PC-9 (cell line): Measurements from ENCODE around the gene ADTRP. TPM values are rescaled to one million over a fixed set of nuclear protein-coding genes. Genes with fewer than 3 reads are reported as not detected.

ENCODE experiments used
- BruUV-seq: library from RNA; stranded (reverse); fragments of 400-500 nt; replicated peaks from 2 replicates; lab custom pipeline; 2021; lab: Mats Ljungman, UMichigan
- CTCF ChIA-PET: fragments of 300-600 bp; sonication (Branson Sonifier 250); formaldehyde crosslinking; loops from one replicate; lab custom pipeline; 2022; ENCODE audit warnings: antibody characterized with exemption; lab: Charles Lee
- POLR2A ChIA-PET: fragments of 300-600 bp; sonication (Branson Sonifier 250); formaldehyde crosslinking; loops from one replicate; lab custom pipeline; 2022; ENCODE audit warnings: antibody characterized with exemption; ENCODE audit not compliant: unreplicated experiment; lab: Charles Lee
- DNase-seq, 2 experiments: peaks; one replicate each; pipeline versions ENCODE4 v3.0.0 to v3.0.0-alpha.2; 2015 to 2022; ENCODE audit warnings: mixed read lengths in 1 of 2
- H2AFZ ChIP-seq: fragments of 200-600 bp; sonication (generic); 2 replicates; pipeline ENCODE4 v1.8.1; 2017; ENCODE audit warnings: antibody characterized with exemption
- H3F3A ChIP-seq: fragments of 200-600 bp; sonication (generic); 2 replicates; pipeline ENCODE4 v1.8.1; 2017; ENCODE audit warnings: antibody characterized with exemption, mild to moderate bottlenecking, low read depth; ENCODE audit not compliant: insufficient read depth
- H3K27ac ChIP-seq: fragments of 200-600 bp; sonication (generic); 2 replicates; pipeline ENCODE4 v1.6.1; 2016; ENCODE audit warnings: mixed run types
- H3K27me3 ChIP-seq: fragments of 200-600 bp; sonication (generic); 2 replicates; pipeline ENCODE4 v1.6.1; 2016; ENCODE audit warnings: low read depth, mixed run types; ENCODE audit not compliant: insufficient read depth
- H3K36me3 ChIP-seq: fragments of 200-600 bp; sonication (generic); 2 replicates; pipeline ENCODE4 v1.6.1; 2016; ENCODE audit warnings: low read depth, mixed run types
- H3K4me1 ChIP-seq: fragments of 200-600 bp; sonication (generic); replicated peaks from 2 replicates; pipeline ENCODE4 v1.6.1; 2016; ENCODE audit warnings: mixed run types; ENCODE audit not compliant: insufficient read depth
- H3K4me2 ChIP-seq: fragments of 200-600 bp; sonication (generic); 2 replicates; pipeline ENCODE4 v1.6.1; 2017; ENCODE audit warnings: mixed run types
- H3K4me3 ChIP-seq: fragments of 200-600 bp; sonication (generic); 2 replicates; pipeline ENCODE4 v1.6.1; 2016; ENCODE audit warnings: mixed run types
- H3K79me2 ChIP-seq: fragments of 200-600 bp; sonication (generic); 2 replicates; pipeline ENCODE4 v1.6.1; 2017; ENCODE audit warnings: low read depth, mixed run types
- H3K9me2 ChIP-seq: fragments of 200-600 bp; sonication (generic); 2 replicates; pipeline ENCODE4 v1.8.1; 2017; ENCODE audit warnings: mild to moderate bottlenecking; ENCODE audit not compliant: insufficient read depth
- H3K9me3 ChIP-seq: fragments of 200-600 bp; sonication (generic); 2 replicates; pipeline ENCODE4 v1.8.1; 2016; ENCODE audit warnings: low read depth; ENCODE audit not compliant: insufficient read depth
- H4K20me1 ChIP-seq: fragments of 200-600 bp; sonication (generic); 2 replicates; pipeline ENCODE4 v1.8.1; 2017; ENCODE audit not compliant: insufficient read depth
- CTCF ChIP-seq: fragments of 200-600 bp; sonication (generic); conservative IDR thresholded peaks from 2 replicates; pipeline ENCODE4 v1.6.1; 2017; ENCODE audit warnings: mixed run types, antibody characterized with exemption, mild to moderate bottlenecking, moderate library complexity
- EZH2 ChIP-seq: fragments of 200-600 bp; sonication (generic); IDR thresholded peaks from 2 replicates; pipeline ENCODE4 v1.8.0; 2017; ENCODE audit warnings: antibody characterized with exemption, low read depth
- intact Hi-C: fragments of 100-400 bp; cut with micrococcal nuclease; formaldehyde crosslinking; loops from one replicate; pipeline ENCODE4 v1.10.0; 2022; ENCODE audit not compliant: unreplicated experiment
- total RNA-seq: library from RNA; stranded (reverse); gene quantifications from 2 replicates; pipeline ENCODE4 v1.2.3, GENCODE V29; 2021

The ADTRP gene
- total RNA-seq, 1 experiment from 2014 or later = 4.1 TPM

GRCh38 chr6:11714798-11715285, 63.8 kb downstream of the ADTRP start:
- Histone ChIP-seq H3F3A (no peaks in the 10 kb centered on the region), H4K20me1 (no peaks in the 10 kb centered on the region), H3K27ac (no peak overlapping the region), H3K4me1 (peaks cover 6% of the 10 kb centered on the region; the same call in 1 of the 2 replicates), H3K4me2 (no peak overlapping the region), H3K27me3 (no peaks in the 10 kb centered on the region), H3K79me2 (no peaks in the 10 kb centered on the region), H3K9me2 (no peaks in the 10 kb centered on the region), H2AFZ (no peak overlapping the region), H3K4me3 (no peak overlapping the region), H3K9me3 (0 out of 2 replicates have a peak, but pooled peaks cover 5% of the 10 kb centered on the region), H3K36me3 (no peaks in the 10 kb centered on the region)
- no peak for TF ChIP-seq EZH2
- TF ChIP-seq CTCF = no peak
- DNase-seq = no peak
- intact Hi-C loops = no loop called here
- no TSS peak for BruUV-seq
- ChIA-PET CTCF (interaction anchor here (0.7 kb wide), 1 partner anchor 14 kb away, joined by 3 read pairs; no protein-coding TSS in a partner anchor), POLR2A (no interaction called here)

- H3K9me2 ChIP-seq = no peaks in the 10 kb centered on the region
- peaks cover 6% of the 10 kb centered on the region; the same call in 1 of the 2 replicates for H3K4me1 ChIP-seq
- no peak overlapping the region for H2AFZ ChIP-seq
- H3K27ac ChIP-seq = no peak overlapping the region
- no peak for TF ChIP-seq EZH2
- no peak for TF ChIP-seq CTCF
- ChIA-PET CTCF (interaction anchor here (0.7 kb wide), 1 partner anchor 13 kb away, joined by 3 read pairs; no protein-coding TSS in a partner anchor), POLR2A (no interaction called here)
- DNase-seq = no peak
- H4K20me1 ChIP-seq = no peaks in the 10 kb centered on the region
- no peaks in the 10 kb centered on the region for H3K79me2 ChIP-seq
- H3K4me3 ChIP-seq = no peak overlapping the region
- no TSS peak for BruUV-seq
- no peaks in the 10 kb centered on the region for H3K27me3 ChIP-seq
- intact Hi-C loops = no loop called here
- 0 out of 2 replicates have a peak, but pooled peaks cover 5% of the 10 kb centered on the region for H3K9me3 ChIP-seq
- H3K4me2 ChIP-seq = no peak overlapping the region
- H3F3A ChIP-seq = no peaks in the 10 kb centered on the region
- H3K36me3 ChIP-seq = no peaks in the 10 kb centered on the region
Measured at GRCh38 chr6:11714116-11714797, 64.3 kb downstream of the ADTRP start.

GRCh38 chr6:11712760-11713159, 65.8 kb downstream of the ADTRP start:
- no peaks in the 10 kb centered on the region for H3F3A ChIP-seq
- TF ChIP-seq EZH2 (no peak), CTCF (no peak)
- ChIA-PET POLR2A (interaction anchor here (0.5 kb wide), 1 partner anchor 300 kb away, joined by 5 read pairs; no protein-coding TSS in a partner anchor), CTCF (no interaction called here)
- H3K4me2 ChIP-seq = no peak overlapping the region
- H3K9me2 ChIP-seq = no peaks in the 10 kb centered on the region
- DNase-seq = no peak
- no peaks in the 10 kb centered on the region for H4K20me1 ChIP-seq
- no peaks in the 10 kb centered on the region for H3K27me3 ChIP-seq
- no peaks in the 10 kb centered on the region for H3K36me3 ChIP-seq
- H3K9me3 ChIP-seq = 0 out of 2 replicates have a peak, but pooled peaks cover 5% of the 10 kb centered on the region
- intact Hi-C loops = no loop called here
- H3K79me2 ChIP-seq = no peaks in the 10 kb centered on the region
- no peak overlapping the region; the same call in 1 of the 2 replicates for H2AFZ ChIP-seq
- no peak overlapping the region for H3K27ac ChIP-seq
- H3K4me1 ChIP-seq = peaks cover 6% of the 10 kb centered on the region; the same call in 1 of the 2 replicates
- BruUV-seq = no TSS peak
- no peak overlapping the region for H3K4me3 ChIP-seq
